ENCODE measurements around the gene MRC1. TPM values are rescaled to one million over a fixed set of nuclear protein-coding genes. Genes with fewer than 3 reads are reported as not detected.

The MRC1 gene
- total RNA-seq, 1 donor from 2014 or later = 10.6 TPM

- no peak for DNase-seq (ENCODE audit: extremely low read depth, low read depth, low spot score)
Measured at GRCh38 chr10:17959870-17960269, 150.7 kb downstream of the MRC1 start.

Other genes starting within 250 kb of the MRC1 start
- gene HACD1, start 192.0 kb upstream of the MRC1 start, total RNA-seq = 16.0 and 17.4 TPM in 2 replicates
- gene STAM, start 165.2 kb upstream of the MRC1 start, total RNA-seq = 22.2 and 23.3 TPM in 2 replicates
- 0.18 and 0.48 TPM in 2 replicates for gene TMEM236, start 57.1 kb upstream of the MRC1 start, total RNA-seq
- not detected in 2 replicates for gene SLC39A12, start 142.6 kb downstream of the MRC1 start, total RNA-seq